ENCODE measurements around the gene FOXL3.

FOXL3 gene

GRCh38 chr7:266851-267840, 22.8 kb upstream of the FOXL3 start:
- TF ChIP-seq CTCF (conservative IDR thresholded peaks at IDR 0.05), result peak; percentile 85
- H3K27ac ChIP-seq, result no peak overlapping the region

- H3K27ac ChIP-seq, result no peak overlapping the region
- no peak for TF ChIP-seq CTCF (conservative IDR thresholded peaks at IDR 0.05)
Observed at GRCh38 chr7:268991-269390, 21.0 kb upstream of the FOXL3 start.

- no peak for TF ChIP-seq CTCF (conservative IDR thresholded peaks at IDR 0.05)
- H3K27ac ChIP-seq, result no peak overlapping the region
Observed at GRCh38 chr7:269721-270120, 20.2 kb upstream of the FOXL3 start.

GRCh38 chr7:270351-270983, 19.5 kb upstream of the FOXL3 start:
- no peak overlapping the region for H3K27ac ChIP-seq
- no peak for TF ChIP-seq CTCF (conservative IDR thresholded peaks at IDR 0.05)

GRCh38 chr7:271266-272107, 18.5 kb upstream of the FOXL3 start:
- no peak overlapping the region for H3K27ac ChIP-seq
- no peak for TF ChIP-seq CTCF (conservative IDR thresholded peaks at IDR 0.05)

GRCh38 chr7:272108-272615, 17.8 kb upstream of the FOXL3 start:
- no peak overlapping the region for H3K27ac ChIP-seq
- TF ChIP-seq CTCF (conservative IDR thresholded peaks at IDR 0.05), result no peak
